ENCODE results near the gene UCK1. TPM values are rescaled to one million over a fixed set of nuclear protein-coding genes. Genes with fewer than 3 reads are reported as not detected.

UCK1 gene
- polyA plus RNA-seq, 2 of the 4 experiments (the other 2 are of a cell fraction) = 18.0 to 26.5 TPM

- DNase-seq (ENCODE audit: low read depth in 1 of 2, low spot score in 1 of 2) = no peak
- Histone ChIP-seq H3K4me2 (no peak overlapping the region), H3K4me3 (no peak overlapping the region), H3K27ac (no peak overlapping the region), H3K9me3 (no peaks in the 10 kb centered on the region), H3K4me1 (no peaks in the 10 kb centered on the region)
- ATAC-seq = no peak
- FAIRE-seq = no peak
- TF ChIP-seq, protein P1, sequence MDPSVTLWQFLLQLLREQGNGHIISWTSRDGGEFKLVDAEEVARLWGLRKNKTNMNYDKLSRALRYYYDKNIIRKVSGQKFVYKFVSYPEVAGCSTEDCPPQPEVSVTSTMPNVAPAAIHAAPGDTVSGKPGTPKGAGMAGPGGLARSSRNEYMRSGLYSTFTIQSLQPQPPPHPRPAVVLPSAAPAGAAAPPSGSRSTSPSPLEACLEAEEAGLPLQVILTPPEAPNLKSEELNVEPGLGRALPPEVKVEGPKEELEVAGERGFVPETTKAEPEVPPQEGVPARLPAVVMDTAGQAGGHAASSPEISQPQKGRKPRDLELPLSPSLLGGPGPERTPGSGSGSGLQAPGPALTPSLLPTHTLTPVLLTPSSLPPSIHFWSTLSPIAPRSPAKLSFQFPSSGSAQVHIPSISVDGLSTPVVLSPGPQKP (IDR thresholded peaks at IDR 0.05; ENCODE audit: low read depth, low read length) = no peak
- ChIA-PET CTCF (interaction anchor here (1.9 to 2.6 kb wide), 2 partner anchors 17 to 165 kb away, joined by 6 to 10 read pairs; partner anchors contain the start of gene RAPGEF1), POLR2A (no interaction called here)
- 94% methylated on average over 11 of the region's 17 CpGs for WGBS (ENCODE audit: missing lambda C conversion rate)
Observed at GRCh38 chr9:131574730-131575640, 43.9 kb upstream of the UCK1 start.

DNA sequence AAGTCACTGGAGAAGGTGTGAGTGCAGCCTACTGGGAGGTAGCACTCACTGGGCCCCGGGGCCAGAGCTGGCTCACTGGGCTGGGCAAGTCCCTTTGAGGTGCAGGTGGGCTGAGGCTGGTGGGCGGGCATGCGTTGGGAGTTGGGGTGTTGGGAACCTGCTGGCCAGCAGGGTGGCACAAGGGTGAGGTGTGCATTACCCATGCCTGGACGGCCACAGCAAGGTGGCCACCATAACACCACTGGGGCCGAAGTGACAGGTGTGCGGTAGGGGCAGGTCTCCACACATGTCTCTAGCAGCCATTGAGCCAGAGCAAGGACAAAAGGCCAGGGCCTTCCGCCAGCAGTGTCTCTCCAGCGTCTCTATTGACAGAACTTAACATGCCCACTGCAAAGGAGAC, 36.8 kb upstream of the UCK1 start:
- ChIA-PET POLR2A (no interaction called here), CTCF (interaction anchor here (0.6 to 0.9 kb wide), 2 partner anchors 9 to 13 kb away, joined by 4 read pairs; no protein-coding TSS in a partner anchor)
- DNase-seq (ENCODE audit: low read depth in 1 of 2, low spot score in 1 of 2) (no peak), ATAC-seq (peak in 1 of 2 experiments; percentile 38; a peak in 2 of 6 replicates), FAIRE-seq (no peak)
- 91% methylated on average over 8 of the region's 8 CpGs for WGBS (ENCODE audit: missing lambda C conversion rate)
- Histone ChIP-seq H3K4me3 (no peak overlapping the region), H3K4me1 (no peaks in the 10 kb centered on the region), H3K4me2 (no peak overlapping the region), H3K27ac (no peak overlapping the region), H3K9me3 (peaks cover 3% of the 10 kb centered on the region; the same call in 2 of the 3 replicates)
- no peak for TF ChIP-seq CBX2 (IDR thresholded peaks at IDR 0.05; ENCODE audit: borderline replicate concordance, low read depth)
- no peak for TF ChIP-seq JUN (IDR thresholded peaks at IDR 0.05)
- TF ChIP-seq GATA3 (IDR thresholded peaks at IDR 0.05; ENCODE audit: borderline replicate concordance) = no peak
- TF ChIP-seq, protein P2, sequence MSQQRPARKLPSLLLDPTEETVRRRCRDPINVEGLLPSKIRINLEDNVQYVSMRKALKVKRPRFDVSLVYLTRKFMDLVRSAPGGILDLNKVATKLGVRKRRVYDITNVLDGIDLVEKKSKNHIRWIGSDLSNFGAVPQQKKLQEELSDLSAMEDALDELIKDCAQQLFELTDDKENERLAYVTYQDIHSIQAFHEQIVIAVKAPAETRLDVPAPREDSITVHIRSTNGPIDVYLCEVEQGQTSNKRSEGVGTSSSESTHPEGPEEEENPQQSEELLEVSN (IDR thresholded peaks at IDR 0.05; ENCODE audit: borderline replicate concordance, low read depth) = no peak
- TF ChIP-seq RNF2 (IDR thresholded peaks at IDR 0.05; ENCODE audit: borderline replicate concordance, low read depth) = no peak
- TF ChIP-seq, protein P3, sequence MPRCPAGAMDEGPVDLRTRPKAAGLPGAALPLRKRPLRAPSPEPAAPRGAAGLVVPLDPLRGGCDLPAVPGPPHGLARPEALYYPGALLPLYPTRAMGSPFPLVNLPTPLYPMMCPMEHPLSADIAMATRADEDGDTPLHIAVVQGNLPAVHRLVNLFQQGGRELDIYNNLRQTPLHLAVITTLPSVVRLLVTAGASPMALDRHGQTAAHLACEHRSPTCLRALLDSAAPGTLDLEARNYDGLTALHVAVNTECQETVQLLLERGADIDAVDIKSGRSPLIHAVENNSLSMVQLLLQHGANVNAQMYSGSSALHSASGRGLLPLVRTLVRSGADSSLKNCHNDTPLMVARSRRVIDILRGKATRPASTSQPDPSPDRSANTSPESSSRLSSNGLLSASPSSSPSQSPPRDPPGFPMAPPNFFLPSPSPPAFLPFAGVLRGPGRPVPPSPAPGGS (IDR thresholded peaks at IDR 0.05) = no peak
- TF ChIP-seq NPAS2 (CRISPR knock-in tag; IDR thresholded peaks at IDR 0.05; ENCODE audit: borderline replicate concordance) = no peak

DNA sequence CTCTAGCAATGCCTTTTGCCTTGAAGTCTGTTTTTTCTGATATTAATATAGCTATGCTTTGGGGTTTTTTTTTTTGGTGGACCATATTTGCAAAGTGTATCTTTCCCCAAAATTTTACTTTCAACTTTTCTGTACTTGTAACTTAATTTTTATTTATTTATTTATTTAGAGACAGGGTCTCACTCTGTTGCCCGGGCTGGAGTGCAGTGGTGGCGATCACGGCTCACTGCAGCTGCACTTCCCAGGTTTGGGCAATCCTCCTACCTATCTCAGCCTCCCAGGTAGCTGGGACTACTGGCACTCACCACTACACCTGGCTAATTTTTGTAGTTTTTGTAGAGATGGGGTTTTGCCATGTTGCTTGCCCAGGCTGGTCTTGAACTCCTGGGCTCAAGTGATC, 35.1 kb upstream of the UCK1 start:
- Histone ChIP-seq H3K27ac (no peak overlapping the region), H3K4me1 (no peaks in the 10 kb centered on the region), H3K4me2 (no peak overlapping the region), H3K9me3 (peaks cover 13% of the 10 kb centered on the region; the same call in 2 of the 3 replicates), H3K4me3 (no peak overlapping the region)
- POLR2A ChIA-PET = no interaction called here
- 91% methylated on average over 3 of the region's 3 CpGs for WGBS (ENCODE audit: missing lambda C conversion rate)
- no peak for ATAC-seq
- no peak for DNase-seq (ENCODE audit: low read depth in 1 of 2, low spot score in 1 of 2)
- CTCF ChIA-PET = interaction anchor here (0.6 to 1.9 kb wide), 4 partner anchors 25 to 601 kb away, joined by 3 to 7 read pairs (median 3); no protein-coding TSS in a partner anchor
- TF ChIP-seq HOXB13 (CRISPR knock-in tag; IDR thresholded peaks at IDR 0.05; ENCODE audit: low read depth) (no peak), HEYL (CRISPR knock-in tag; IDR thresholded peaks at IDR 0.05) (no peak)
- no peak for FAIRE-seq

- ChIA-PET CTCF (interaction anchor here (0.6 to 1.9 kb wide), 4 partner anchors 26 to 602 kb away, joined by 3 to 7 read pairs (median 3); no protein-coding TSS in a partner anchor), POLR2A (no interaction called here)
- H3K4me1 ChIP-seq = no peaks in the 10 kb centered on the region
- ATAC-seq (no peak), DNase-seq (ENCODE audit: low read depth in 1 of 2, low spot score in 1 of 2) (no peak), FAIRE-seq (no peak)
- H3K4me3 ChIP-seq = no peak overlapping the region
- H3K4me2 ChIP-seq = no peak overlapping the region
- 81% methylated on average over 5 of the region's 5 CpGs for WGBS (ENCODE audit: missing lambda C conversion rate)
- no peak for TF ChIP-seq CBX8 (IDR thresholded peaks at IDR 0.05)
- TF ChIP-seq FOXS1 (CRISPR knock-in tag; IDR thresholded peaks at IDR 0.05) = no peak
- no peak for TF ChIP-seq MAFK (IDR thresholded peaks at IDR 0.05; ENCODE audit: partially characterized antibody)
- TF ChIP-seq CEBPB (IDR thresholded peaks at IDR 0.05) = no peak
- TF ChIP-seq BHLHE40 (IDR thresholded peaks at IDR 0.05; ENCODE audit: low read depth, low read length) = no peak
- TF ChIP-seq, protein P3 (IDR thresholded peaks at IDR 0.05) = no peak
- no peak overlapping the region for H3K27ac ChIP-seq
- peaks cover 13% of the 10 kb centered on the region; the same call in 2 of the 3 replicates for H3K9me3 ChIP-seq
Observed at GRCh38 chr9:131565369-131565768, 34.3 kb upstream of the UCK1 start.
